ENCODE results near the gene DDX31. TPM values are rescaled to one million over a fixed set of nuclear protein-coding genes. Genes with fewer than 3 reads are reported as not detected.

Gene DDX31
- total RNA-seq, 1 experiment from 2014 or later = 26.2 TPM

DNA sequence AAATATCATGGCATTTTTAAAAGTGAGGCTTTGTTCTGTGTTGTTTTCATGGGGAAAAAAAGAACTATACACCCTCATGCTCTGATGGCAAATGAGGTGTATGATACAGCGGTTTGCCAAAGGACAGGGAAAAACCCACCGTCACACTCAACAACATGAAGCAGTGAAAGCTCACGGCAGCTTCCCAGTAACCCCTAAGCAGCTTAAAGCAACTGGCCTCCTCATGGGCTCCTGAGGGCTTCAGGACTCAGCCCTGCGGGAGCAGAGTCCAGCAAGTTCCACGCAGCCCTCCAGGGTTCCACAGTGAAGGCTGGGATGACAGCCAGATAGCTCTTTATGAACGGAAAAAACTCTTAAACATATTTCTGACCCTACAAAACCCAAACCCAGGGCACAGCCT is 74.5 kb downstream of the DDX31 start (continued):
- TF ChIP-seq ZBTB21 (CRISPR knock-in tag; IDR thresholded peaks at IDR 0.05; ENCODE audit: borderline replicate concordance) (no peak), OVOL2 (CRISPR knock-in tag; IDR thresholded peaks at IDR 0.05; ENCODE audit: borderline replicate concordance) (no peak), NFYB (CRISPR knock-in tag; conservative IDR thresholded peaks at IDR 0.05; ENCODE audit: low read depth) (no peak)

DNA sequence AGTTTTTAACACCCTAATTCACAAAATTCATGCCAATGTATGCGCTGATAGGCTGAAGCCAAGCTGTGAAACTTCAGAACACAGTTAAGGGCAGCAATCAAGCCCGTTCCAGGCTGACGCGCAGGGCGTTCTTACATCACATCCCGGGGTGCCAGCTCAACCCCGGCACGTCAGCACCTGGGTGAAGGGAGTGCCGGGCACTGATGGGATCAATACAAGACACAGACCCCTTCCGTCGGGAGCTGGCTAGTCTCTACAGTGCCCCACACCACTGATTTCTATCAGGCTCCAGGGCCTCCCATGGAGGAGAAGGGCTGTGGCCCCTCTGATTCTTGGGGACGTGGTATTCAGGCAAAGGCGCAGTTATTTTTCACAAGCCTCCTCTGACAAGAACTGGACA is 75.4 kb downstream of the DDX31 start:
- Mint-ChIP-seq H3K36me3 (peaks cover 19% of the 10 kb centered on the region), H3K9me3 (no peaks in the 10 kb centered on the region), H3K4me3 (no peak overlapping the region), H3K4me1 (peaks cover 31% of the 10 kb centered on the region), H3K27me3 (ENCODE audit: low read depth) (peaks cover 39% of the 10 kb centered on the region), H3K27ac (no peak overlapping the region)
- ATAC-seq (no peak), DNase-seq (ENCODE audit: low spot score) (no peak)
- CTCF ChIA-PET = no interaction called here
- TF ChIP-seq, protein P1, sequence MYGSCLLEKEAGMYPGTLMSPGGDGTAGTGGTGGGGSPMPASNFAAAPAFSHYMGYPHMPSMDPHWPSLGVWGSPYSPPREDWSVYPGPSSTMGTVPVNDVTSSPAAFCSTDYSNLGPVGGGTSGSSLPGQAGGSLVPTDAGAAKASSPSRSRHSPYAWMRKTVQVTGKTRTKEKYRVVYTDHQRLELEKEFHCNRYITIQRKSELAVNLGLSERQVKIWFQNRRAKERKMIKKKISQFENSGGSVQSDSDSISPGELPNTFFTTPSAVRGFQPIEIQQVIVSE (CRISPR knock-in tag; IDR thresholded peaks at IDR 0.05; ENCODE audit: borderline replicate concordance) = no peak
- TF ChIP-seq HMGA2 (CRISPR knock-in tag; IDR thresholded peaks at IDR 0.05) (no peak), SP1 (CRISPR knock-in tag; conservative IDR thresholded peaks at IDR 0.05) (no peak), IRF2 (CRISPR knock-in tag; IDR thresholded peaks at IDR 0.05; ENCODE audit: borderline replicate concordance, low read depth) (no peak), ETV6 (CRISPR knock-in tag; IDR thresholded peaks at IDR 0.05) (no peak), ELF4 (CRISPR knock-in tag; IDR thresholded peaks at IDR 0.05; ENCODE audit: low read depth) (no peak), TCF7 (CRISPR knock-in tag; IDR thresholded peaks at IDR 0.05; ENCODE audit: low read depth) (no peak), NFYB (CRISPR knock-in tag; conservative IDR thresholded peaks at IDR 0.05; ENCODE audit: low read depth) (no peak)
- TF ChIP-seq, protein P2, sequence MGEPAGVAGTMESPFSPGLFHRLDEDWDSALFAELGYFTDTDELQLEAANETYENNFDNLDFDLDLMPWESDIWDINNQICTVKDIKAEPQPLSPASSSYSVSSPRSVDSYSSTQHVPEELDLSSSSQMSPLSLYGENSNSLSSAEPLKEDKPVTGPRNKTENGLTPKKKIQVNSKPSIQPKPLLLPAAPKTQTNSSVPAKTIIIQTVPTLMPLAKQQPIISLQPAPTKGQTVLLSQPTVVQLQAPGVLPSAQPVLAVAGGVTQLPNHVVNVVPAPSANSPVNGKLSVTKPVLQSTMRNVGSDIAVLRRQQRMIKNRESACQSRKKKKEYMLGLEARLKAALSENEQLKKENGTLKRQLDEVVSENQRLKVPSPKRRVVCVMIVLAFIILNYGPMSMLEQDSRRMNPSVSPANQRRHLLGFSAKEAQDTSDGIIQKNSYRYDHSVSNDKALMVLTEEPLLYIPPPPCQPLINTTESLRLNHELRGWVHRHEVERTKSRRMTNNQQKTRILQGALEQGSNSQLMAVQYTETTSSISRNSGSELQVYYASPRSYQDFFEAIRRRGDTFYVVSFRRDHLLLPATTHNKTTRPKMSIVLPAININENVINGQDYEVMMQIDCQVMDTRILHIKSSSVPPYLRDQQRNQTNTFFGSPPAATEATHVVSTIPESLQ (CRISPR knock-in tag; IDR thresholded peaks at IDR 0.05) = no peak
- TF ChIP-seq, protein P3, sequence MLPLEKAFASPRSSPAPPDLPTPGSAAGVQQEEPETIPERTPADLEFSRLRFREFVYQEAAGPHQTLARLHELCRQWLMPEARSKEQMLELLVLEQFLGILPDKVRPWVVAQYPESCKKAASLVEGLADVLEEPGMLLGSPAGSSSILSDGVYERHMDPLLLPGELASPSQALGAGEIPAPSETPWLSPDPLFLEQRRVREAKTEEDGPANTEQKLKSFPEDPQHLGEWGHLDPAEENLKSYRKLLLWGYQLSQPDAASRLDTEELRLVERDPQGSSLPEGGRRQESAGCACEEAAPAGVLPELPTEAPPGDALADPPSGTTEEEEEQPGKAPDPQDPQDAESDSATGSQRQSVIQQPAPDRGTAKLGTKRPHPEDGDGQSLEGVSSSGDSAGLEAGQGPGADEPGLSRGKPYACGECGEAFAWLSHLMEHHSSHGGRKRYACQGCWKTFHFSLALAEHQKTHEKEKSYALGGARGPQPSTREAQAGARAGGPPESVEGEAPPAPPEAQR (CRISPR knock-in tag; IDR thresholded peaks at IDR 0.05) = no peak
- TF ChIP-seq, protein P4, sequence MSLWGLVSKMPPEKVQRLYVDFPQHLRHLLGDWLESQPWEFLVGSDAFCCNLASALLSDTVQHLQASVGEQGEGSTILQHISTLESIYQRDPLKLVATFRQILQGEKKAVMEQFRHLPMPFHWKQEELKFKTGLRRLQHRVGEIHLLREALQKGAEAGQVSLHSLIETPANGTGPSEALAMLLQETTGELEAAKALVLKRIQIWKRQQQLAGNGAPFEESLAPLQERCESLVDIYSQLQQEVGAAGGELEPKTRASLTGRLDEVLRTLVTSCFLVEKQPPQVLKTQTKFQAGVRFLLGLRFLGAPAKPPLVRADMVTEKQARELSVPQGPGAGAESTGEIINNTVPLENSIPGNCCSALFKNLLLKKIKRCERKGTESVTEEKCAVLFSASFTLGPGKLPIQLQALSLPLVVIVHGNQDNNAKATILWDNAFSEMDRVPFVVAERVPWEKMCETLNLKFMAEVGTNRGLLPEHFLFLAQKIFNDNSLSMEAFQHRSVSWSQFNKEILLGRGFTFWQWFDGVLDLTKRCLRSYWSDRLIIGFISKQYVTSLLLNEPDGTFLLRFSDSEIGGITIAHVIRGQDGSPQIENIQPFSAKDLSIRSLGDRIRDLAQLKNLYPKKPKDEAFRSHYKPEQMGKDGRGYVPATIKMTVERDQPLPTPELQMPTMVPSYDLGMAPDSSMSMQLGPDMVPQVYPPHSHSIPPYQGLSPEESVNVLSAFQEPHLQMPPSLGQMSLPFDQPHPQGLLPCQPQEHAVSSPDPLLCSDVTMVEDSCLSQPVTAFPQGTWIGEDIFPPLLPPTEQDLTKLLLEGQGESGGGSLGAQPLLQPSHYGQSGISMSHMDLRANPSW (CRISPR knock-in tag; conservative IDR thresholded peaks at IDR 0.05; ENCODE audit: low read depth) = no peak
- TF ChIP-seq, protein P5, sequence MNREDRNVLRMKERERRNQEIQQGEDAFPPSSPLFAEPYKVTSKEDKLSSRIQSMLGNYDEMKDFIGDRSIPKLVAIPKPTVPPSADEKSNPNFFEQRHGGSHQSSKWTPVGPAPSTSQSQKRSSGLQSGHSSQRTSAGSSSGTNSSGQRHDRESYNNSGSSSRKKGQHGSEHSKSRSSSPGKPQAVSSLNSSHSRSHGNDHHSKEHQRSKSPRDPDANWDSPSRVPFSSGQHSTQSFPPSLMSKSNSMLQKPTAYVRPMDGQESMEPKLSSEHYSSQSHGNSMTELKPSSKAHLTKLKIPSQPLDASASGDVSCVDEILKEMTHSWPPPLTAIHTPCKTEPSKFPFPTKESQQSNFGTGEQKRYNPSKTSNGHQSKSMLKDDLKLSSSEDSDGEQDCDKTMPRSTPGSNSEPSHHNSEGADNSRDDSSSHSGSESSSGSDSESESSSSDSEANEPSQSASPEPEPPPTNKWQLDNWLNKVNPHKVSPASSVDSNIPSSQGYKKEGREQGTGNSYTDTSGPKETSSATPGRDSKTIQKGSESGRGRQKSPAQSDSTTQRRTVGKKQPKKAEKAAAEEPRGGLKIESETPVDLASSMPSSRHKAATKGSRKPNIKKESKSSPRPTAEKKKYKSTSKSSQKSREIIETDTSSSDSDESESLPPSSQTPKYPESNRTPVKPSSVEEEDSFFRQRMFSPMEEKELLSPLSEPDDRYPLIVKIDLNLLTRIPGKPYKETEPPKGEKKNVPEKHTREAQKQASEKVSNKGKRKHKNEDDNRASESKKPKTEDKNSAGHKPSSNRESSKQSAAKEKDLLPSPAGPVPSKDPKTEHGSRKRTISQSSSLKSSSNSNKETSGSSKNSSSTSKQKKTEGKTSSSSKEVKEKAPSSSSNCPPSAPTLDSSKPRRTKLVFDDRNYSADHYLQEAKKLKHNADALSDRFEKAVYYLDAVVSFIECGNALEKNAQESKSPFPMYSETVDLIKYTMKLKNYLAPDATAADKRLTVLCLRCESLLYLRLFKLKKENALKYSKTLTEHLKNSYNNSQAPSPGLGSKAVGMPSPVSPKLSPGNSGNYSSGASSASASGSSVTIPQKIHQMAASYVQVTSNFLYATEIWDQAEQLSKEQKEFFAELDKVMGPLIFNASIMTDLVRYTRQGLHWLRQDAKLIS (CRISPR knock-in tag; IDR thresholded peaks at IDR 0.05; ENCODE audit: borderline replicate concordance) = no peak
- TF ChIP-seq, protein P6, sequence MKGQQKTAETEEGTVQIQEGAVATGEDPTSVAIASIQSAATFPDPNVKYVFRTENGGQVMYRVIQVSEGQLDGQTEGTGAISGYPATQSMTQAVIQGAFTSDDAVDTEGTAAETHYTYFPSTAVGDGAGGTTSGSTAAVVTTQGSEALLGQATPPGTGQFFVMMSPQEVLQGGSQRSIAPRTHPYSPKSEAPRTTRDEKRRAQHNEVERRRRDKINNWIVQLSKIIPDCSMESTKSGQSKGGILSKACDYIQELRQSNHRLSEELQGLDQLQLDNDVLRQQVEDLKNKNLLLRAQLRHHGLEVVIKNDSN (CRISPR knock-in tag; IDR thresholded peaks at IDR 0.05) = no peak
- POLR2A ChIA-PET = no interaction called here

Data from WTC11 (cell line).